Spleen (tissue), 7 donors: ENCODE data around the gene MMP1.

Source experiments
- CTCF ChIP-seq, 11 experiments: fragments of 200-600 bp in 7 of 11; fragments of 450-650 bp in 4 of 11; sonication (generic) in 4 of 11; IDR thresholded peaks in 8 of 11; conservative IDR thresholded peaks in 3 of 11; 1 replicate in 7 of 11; 2 replicates in 4 of 11; pipeline versions ENCODE4 v1.4.0 to v1.8.0; 2016 to 2021; ENCODE audit warnings: antibody characterized with exemption in 11 of 11, inconsistent platforms in 4 of 11, mild to moderate bottlenecking in 1 of 11
- POLR2A ChIP-seq, 3 donors: fragments of 450-650 bp; IDR thresholded peaks; one replicate each; pipeline ENCODE4 v1.5.1; 2017; ENCODE audit warnings: antibody characterized with exemption in 3 of 3, mild to moderate bottlenecking in 1 of 3
- donor health status: DM: no; HTN: no; CAD: no; lungs with moderate emphysema.
- donor health status: DM: no; HTN: no; CAD: no.
- donor health status: DM: no; HTN: no; CAD: no.

DNA sequence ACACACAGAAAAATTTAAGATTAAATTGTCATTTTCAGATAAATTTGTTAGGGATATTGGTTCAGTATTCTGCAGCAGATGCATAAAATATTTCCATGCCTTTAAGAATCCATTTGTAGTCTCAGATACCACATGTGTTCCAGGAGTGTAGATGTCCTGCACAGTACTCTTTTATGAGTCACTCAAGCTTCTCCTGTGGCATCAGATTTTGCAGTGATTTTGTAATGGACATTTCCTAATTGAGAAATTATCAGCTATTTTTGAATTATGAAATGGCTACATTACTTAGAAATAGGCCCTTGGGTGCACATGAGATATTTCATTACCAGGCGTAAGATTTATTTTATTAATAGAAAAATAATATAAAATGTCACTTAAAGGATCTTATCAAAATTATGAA lies 26.6 kb upstream of the MMP1 start:
- TF ChIP-seq CTCF (IDR thresholded peaks at IDR 0.05 in 8 of 11, conservative IDR thresholded peaks at IDR 0.05 in 3 of 11) (no peak), POLR2A (IDR thresholded peaks at IDR 0.05) (no peak)
